ENCODE data around the gene CMTM8. TPM values are rescaled to one million over a fixed set of nuclear protein-coding genes. Genes with fewer than 3 reads are reported as not detected.
"Not testable (repeated sequence)": the region's sequence is repeated elsewhere in the genome, so short reads cannot be mapped to it uniquely, and the experiment has no call there.

CMTM8 gene, protein sequence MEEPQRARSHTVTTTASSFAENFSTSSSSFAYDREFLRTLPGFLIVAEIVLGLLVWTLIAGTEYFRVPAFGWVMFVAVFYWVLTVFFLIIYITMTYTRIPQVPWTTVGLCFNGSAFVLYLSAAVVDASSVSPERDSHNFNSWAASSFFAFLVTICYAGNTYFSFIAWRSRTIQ
- total RNA-seq, result 10 to 100 TPM in 1 of 4 donors, 1 to 10 TPM in 3; 4.8 to 18.3 (median 5.2) TPM

DNA sequence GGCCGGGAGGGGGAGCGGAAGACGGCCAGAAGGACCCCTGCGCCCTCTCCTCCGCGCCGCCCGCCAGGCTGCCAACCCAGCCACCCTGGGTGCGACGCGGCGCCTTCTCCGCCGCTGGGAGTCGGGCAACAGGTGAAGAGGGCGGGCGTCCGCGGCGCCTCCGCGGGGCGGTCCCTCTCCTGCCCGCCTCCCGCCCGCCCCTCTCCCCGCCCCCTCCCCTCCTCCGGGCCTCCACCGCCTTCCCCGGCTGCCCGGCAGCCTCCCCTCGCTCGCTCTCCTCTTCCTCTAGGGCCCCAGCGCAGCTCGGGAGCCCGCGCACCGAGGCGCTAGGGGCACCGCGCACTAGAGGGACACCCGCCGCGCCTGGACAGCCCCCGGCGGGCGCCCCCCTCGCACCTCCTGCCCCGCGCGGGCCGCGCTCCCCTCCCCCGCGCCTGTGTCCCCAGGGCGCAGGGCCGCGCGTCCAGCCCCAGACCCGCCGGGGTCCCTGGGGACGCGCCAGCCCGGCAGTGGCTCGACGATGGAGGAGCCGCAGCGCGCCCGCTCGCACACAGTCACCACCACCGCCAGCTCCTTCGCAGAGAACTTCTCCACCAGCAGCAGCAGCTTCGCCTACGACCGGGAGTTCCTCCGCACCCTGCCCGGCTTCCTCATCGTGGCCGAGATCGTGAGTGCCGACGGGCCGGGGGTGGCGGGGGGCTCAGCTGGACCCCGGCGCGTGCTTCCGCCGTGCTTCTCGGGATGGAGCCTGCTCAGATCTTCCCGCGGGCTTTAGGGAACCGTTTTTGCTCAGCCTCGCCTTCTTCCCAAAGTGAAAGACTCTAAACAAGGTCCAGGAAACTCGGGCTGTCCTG, at the start of gene CMTM8:
TSS of gene CMTM8 (plus strand) at position 228 of the 854 bp plus-strand sequence. CDS start at position 521, 293 bp downstream.
- DNase-seq (ENCODE audit: low spot score) (no peak), ATAC-seq (ENCODE audit: low FRiP score) (peak; percentile 85)
- TF ChIP-seq, protein P1, sequence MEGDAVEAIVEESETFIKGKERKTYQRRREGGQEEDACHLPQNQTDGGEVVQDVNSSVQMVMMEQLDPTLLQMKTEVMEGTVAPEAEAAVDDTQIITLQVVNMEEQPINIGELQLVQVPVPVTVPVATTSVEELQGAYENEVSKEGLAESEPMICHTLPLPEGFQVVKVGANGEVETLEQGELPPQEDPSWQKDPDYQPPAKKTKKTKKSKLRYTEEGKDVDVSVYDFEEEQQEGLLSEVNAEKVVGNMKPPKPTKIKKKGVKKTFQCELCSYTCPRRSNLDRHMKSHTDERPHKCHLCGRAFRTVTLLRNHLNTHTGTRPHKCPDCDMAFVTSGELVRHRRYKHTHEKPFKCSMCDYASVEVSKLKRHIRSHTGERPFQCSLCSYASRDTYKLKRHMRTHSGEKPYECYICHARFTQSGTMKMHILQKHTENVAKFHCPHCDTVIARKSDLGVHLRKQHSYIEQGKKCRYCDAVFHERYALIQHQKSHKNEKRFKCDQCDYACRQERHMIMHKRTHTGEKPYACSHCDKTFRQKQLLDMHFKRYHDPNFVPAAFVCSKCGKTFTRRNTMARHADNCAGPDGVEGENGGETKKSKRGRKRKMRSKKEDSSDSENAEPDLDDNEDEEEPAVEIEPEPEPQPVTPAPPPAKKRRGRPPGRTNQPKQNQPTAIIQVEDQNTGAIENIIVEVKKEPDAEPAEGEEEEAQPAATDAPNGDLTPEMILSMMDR (IDR thresholded peaks at IDR 0.05), result no peak

DNA sequence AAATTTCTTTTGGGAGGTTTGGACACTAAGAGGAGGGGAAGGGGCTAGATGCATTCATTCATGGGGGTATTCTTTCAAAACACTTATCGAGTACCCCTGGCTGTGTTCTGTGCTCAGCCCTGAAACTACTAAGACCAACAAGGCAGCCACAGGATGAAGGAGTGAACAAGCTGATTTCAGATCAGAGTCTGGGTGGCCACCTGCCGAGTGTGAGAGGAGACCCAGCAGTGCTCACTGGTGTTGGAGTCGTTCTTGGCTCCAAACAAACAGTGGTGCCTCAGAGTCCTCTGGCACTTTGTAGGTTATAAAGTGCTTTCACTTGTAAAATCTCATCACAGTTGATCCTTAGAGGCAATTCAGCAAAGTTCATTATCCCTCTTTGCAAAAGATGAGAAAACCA, 48.8 kb upstream of the CMTM8 start:
- DNase-seq (ENCODE audit: low spot score) (no peak), ATAC-seq (ENCODE audit: low FRiP score) (no peak)
- TF ChIP-seq, protein P1 (IDR thresholded peaks at IDR 0.05), result no peak

DNA sequence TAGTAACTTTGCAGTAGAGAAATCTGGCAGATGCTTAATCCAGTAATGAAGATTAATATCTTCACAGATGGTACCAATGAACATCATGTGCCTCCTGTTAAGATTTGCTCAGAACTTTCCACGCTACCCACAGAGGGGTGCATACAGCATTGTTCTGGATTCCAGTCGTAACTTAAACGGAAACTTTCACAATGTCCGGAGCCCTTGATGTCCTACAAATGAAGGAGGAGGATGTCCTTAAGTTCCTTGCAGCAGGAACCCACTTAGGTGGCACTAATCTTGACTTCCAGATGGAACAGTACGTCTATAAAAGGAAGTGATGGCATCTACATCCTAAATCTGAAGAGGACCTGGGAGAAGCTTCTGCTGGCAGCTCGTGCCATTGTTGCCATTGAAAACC, 47.9 kb upstream of the CMTM8 start:
- not testable (repeated sequence) for ATAC-seq (ENCODE audit: low FRiP score); DNase-seq (ENCODE audit: low spot score)

DNA sequence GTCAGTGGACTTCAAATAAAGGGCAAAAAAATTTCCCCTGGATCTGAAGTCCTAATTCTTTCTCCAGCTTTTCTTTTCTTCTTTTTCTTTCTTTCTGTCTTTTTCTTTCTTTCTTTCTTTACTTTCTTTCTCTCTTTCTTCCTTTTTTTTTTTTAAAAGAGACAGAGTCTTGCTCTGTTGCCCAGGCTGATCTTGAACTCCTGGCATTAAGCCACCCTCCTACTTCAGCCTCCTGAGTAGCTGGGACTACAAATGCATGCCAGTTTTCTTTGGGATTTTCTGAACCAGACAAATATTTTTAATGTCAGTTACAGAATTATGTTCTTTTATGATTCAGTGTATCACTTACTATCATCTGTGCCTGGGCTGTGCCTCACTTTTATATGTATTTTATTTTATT, 45.4 kb upstream of the CMTM8 start:
- TF ChIP-seq, protein P1 (IDR thresholded peaks at IDR 0.05), result no peak
- no peak for ATAC-seq (ENCODE audit: low FRiP score)
- no peak for DNase-seq (ENCODE audit: low spot score)

DNA sequence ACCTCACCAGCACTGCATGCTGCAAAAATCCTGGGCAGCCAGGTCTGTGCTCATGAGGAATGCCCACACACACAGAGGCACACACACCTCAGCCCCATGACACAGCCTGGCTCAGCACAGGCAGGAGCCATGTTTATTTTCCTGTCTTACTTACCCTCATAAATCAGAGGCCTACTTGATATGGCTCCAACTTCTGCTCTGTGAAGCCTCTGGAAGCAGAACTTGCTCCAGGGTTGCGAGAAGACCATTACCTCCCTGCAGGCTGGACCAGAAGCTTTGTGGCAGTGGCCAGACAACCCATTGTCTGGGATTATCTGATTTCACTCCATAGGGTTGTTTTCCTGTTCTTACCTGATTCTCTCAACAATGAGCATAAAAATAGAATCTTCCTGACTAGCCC, 43.8 kb upstream of the CMTM8 start:
- TF ChIP-seq, protein P1 (IDR thresholded peaks at IDR 0.05), result no peak
- ATAC-seq (ENCODE audit: low FRiP score) (no peak), DNase-seq (ENCODE audit: low spot score) (no peak)

DNA sequence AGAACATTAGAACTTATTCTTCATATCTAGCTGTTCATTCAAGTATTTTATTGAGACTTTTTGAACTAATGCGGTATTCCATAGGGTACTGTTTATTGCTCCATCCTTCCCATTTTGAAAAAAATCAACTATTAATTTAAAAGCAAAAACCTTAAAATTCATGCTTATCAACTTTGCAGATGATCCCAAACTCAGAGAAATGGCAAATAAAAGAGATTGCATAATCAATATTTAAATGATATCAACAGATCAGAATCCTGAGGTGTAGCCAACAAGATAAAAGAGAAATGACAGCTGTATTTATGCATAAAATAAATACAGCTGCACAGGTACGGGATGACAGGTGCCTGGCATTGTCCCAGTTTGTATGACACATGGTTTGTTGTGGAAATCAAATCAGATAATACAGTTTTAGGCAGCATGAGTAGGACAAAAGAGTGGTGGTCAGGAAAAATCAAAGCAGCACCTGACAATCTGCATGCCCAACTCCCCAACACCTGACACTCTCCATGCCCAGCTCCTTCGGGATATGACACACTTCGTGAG, 42.4 kb upstream of the CMTM8 start:
- DNase-seq (ENCODE audit: low spot score) (no peak), ATAC-seq (ENCODE audit: low FRiP score) (no peak)
- TF ChIP-seq, protein P1 (IDR thresholded peaks at IDR 0.05), result no peak

DNA sequence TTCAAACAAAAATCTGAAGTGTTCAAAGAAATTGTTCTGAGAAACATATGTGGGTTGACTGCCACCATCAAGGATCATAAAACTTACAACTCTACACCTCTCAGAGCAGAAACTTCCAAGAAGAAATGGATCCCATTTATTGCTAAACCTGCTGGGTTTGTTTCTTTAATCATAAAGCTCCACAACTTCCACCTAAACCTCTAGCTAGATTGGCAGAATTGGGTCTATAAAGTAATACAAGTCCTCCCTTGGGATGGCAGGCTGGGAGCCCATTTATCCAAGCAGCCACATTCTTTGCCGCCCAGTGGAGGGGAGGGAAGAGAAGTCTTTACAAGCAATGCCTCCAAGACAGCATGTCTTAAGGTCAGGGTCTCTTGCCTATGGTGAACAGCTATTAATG, 40.5 kb upstream of the CMTM8 start:
- TF ChIP-seq, protein P1 (IDR thresholded peaks at IDR 0.05), result no peak
- DNase-seq (ENCODE audit: low spot score), result no peak
- no peak for ATAC-seq (ENCODE audit: low FRiP score)

All from omental fat pad (tissue), 4 donors.